GM18508 (cell line): ENCODE data around the gene EIF2A.

Experiments used
- ATAC-seq: cut with Tn5 transposase; IDR thresholded peaks from one replicate; pipeline ENCODE4 v1.9.1; 2021; ENCODE audit warnings: moderate number of reproducible peaks; ENCODE audit not compliant: insufficient read depth, unreplicated experiment

Gene EIF2A

GRCh38 chr3:150627557-150627956, 81.0 kb downstream of the EIF2A start:
- ATAC-seq, result no peak

GRCh38 chr3:150631515-150632221, 85.1 kb downstream of the EIF2A start:
- ATAC-seq, result no peak

- ATAC-seq, result no peak
Measured at GRCh38 chr3:150635076-150635475, 88.5 kb downstream of the EIF2A start.

GRCh38 chr3:150635526-150635925, 88.9 kb downstream of the EIF2A start:
- no peak for ATAC-seq
